ENCODE results near the gene LHPP.

Gene LHPP

DNA sequence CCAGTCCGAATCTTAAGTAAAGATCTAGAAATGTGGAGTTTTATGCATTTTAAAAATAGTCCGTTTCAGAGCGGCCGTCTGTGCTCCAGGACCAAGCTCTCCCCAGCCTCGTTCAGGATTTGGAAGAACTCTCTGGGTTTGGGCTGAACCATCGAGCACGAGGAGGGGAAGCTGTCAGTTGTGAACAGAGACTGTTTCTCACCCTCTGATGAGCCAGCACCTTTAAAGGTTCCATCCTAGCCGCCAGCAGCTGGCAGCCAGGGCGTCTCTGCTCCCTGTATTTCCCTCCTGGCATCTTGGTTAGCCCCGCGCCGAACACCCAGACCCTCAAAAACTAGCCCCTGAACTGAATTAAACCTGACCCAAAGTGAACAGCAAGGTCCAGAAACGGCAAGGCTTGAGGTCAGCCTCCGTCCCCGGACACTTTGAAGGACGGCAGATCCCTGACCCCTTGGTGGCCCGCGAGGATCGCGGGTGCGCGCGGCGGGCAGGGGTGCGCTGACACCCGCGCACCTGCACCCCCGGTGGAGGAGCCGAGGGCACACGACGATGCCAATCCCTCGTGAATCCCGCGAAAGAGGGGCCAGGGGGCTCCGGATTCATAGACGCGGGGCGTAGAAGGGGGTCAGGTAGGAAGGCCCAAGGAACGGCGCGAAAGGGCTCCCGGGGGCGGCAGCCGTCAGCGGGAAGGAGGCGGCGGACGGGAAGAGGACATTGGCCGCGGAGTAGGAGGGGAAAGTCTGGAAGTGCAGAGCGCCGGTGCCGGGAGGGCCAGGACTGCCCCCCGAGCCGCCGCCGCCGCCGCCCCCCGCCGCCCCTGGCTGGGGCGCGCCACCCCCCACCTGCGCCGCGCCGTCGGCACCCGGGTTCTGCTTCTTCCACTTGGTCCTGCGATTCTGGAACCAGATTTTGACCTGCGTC, 14.5 kb upstream of the LHPP start:
- Histone ChIP-seq H3K4me1 (ENCODE audit: low read depth, poor library complexity, severe bottlenecking) (no peaks in the 10 kb centered on the region), H2AFZ (ENCODE audit: low read depth) (no peak overlapping the region), H3K27me3 (ENCODE audit: insufficient read depth, low read depth) (peaks cover 31% of the 10 kb centered on the region), H3K79me2 (ENCODE audit: insufficient read depth, low read depth) (no peaks in the 10 kb centered on the region), H3K27ac (no peak overlapping the region), H3K4me3 (IDR thresholded peaks at IDR 0.05; ENCODE audit: insufficient read depth, low read depth, low read length) (no peak overlapping the region), H3K9ac (no peak overlapping the region), H3K36me3 (ENCODE audit: insufficient read depth) (no peaks in the 10 kb centered on the region), H4K20me1 (ENCODE audit: insufficient read depth) (no peaks in the 10 kb centered on the region), H3K4me2 (no peak overlapping the region)
- TF ChIP-seq, protein P1, sequence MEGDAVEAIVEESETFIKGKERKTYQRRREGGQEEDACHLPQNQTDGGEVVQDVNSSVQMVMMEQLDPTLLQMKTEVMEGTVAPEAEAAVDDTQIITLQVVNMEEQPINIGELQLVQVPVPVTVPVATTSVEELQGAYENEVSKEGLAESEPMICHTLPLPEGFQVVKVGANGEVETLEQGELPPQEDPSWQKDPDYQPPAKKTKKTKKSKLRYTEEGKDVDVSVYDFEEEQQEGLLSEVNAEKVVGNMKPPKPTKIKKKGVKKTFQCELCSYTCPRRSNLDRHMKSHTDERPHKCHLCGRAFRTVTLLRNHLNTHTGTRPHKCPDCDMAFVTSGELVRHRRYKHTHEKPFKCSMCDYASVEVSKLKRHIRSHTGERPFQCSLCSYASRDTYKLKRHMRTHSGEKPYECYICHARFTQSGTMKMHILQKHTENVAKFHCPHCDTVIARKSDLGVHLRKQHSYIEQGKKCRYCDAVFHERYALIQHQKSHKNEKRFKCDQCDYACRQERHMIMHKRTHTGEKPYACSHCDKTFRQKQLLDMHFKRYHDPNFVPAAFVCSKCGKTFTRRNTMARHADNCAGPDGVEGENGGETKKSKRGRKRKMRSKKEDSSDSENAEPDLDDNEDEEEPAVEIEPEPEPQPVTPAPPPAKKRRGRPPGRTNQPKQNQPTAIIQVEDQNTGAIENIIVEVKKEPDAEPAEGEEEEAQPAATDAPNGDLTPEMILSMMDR (conservative IDR thresholded peaks at IDR 0.05; ENCODE audit: low read depth, low read length), result no peak

DNA sequence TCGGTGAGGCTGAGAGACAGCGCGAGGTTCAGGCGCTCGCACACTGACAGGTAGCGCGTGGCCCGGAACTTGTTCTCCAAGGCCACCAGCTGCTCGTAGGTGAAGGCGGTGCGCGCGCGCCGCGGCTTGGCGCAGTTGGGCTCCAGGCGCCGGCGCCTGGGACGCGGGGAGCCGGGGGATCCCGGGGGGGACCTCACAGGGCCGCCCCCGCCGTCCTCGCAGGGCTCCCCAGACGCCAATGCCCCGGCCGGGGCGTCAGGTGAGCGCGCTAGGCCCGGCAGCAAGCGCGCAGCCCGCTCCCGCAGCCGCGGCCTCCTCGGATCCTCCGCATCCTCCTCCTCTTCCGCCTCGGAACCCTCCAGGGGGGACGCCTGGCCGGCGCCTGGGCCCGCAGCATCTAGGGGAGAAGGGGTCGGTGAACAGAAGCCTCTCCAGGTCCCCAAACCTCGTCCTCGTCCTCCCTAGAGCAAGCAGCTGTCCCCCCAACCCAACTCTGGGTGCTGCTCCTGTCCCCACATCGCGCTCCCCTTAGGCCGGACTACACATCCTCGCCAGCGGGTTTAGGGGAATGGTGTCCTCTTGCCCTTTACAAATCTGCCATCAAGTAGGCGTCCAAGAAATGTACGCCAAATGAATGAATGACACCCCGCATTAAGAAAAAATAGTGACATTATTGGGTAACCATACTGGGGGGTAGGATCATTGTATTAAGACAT, 13.7 kb upstream of the LHPP start:
- Histone ChIP-seq H3K79me2 (ENCODE audit: insufficient read depth, low read depth) (no peaks in the 10 kb centered on the region), H3K36me3 (ENCODE audit: insufficient read depth) (no peaks in the 10 kb centered on the region), H3K4me3 (IDR thresholded peaks at IDR 0.05; ENCODE audit: insufficient read depth, low read depth, low read length) (no peak overlapping the region), H3K4me1 (ENCODE audit: low read depth, poor library complexity, severe bottlenecking) (no peaks in the 10 kb centered on the region), H3K4me2 (no peak overlapping the region), H2AFZ (ENCODE audit: low read depth) (no peak overlapping the region), H3K27me3 (ENCODE audit: insufficient read depth, low read depth) (peaks cover 31% of the 10 kb centered on the region), H4K20me1 (ENCODE audit: insufficient read depth) (no peaks in the 10 kb centered on the region), H3K9ac (no peak overlapping the region), H3K27ac (no peak overlapping the region)
- TF ChIP-seq, protein P1 (conservative IDR thresholded peaks at IDR 0.05; ENCODE audit: low read depth, low read length), result no peak

DNA sequence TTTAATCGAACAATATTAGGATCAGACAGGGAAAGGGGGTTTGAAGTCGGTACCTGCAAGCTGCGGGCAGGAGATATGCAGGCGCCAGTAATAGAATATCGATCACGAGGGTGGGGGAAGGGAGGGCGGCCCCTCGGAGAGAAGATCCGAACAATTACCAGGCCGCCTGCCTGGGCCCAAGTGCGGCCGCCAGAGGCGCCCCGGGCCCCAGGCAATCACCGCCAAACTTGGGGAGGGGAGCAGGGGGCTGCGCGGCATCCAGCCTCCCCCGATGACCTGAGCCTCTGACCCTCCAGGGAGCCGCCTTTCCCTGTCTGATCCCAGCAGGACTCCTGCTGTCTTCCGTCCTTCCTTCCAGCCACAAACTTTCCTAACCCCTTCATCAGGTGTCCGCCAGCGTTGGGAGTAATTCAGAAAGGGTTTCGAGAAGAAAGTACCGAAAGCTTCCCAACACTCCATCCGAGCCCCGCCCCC, 12.9 kb upstream of the LHPP start:
- Histone ChIP-seq H3K36me3 (ENCODE audit: insufficient read depth) (no peaks in the 10 kb centered on the region), H3K27me3 (ENCODE audit: insufficient read depth, low read depth) (peaks cover 31% of the 10 kb centered on the region), H3K79me2 (ENCODE audit: insufficient read depth, low read depth) (no peaks in the 10 kb centered on the region), H3K4me2 (0 out of 2 replicates have a peak overlapping the region, but pooled peaks have one; percentile 9), H3K9ac (no peak overlapping the region), H3K4me3 (IDR thresholded peaks at IDR 0.05; ENCODE audit: insufficient read depth, low read depth, low read length) (no peak overlapping the region), H2AFZ (ENCODE audit: low read depth) (no peak overlapping the region), H3K4me1 (ENCODE audit: low read depth, poor library complexity, severe bottlenecking) (no peaks in the 10 kb centered on the region), H4K20me1 (ENCODE audit: insufficient read depth) (no peaks in the 10 kb centered on the region), H3K27ac (no peak overlapping the region)
- TF ChIP-seq, protein P1 (conservative IDR thresholded peaks at IDR 0.05; ENCODE audit: low read depth, low read length), result no peak

- H3K4me1 ChIP-seq (ENCODE audit: low read depth, poor library complexity, severe bottlenecking), result no peaks in the 10 kb centered on the region
- no peaks in the 10 kb centered on the region for H3K36me3 ChIP-seq (ENCODE audit: insufficient read depth)
- no peaks in the 10 kb centered on the region for H4K20me1 ChIP-seq (ENCODE audit: insufficient read depth)
- peaks cover 31% of the 10 kb centered on the region for H3K27me3 ChIP-seq (ENCODE audit: insufficient read depth, low read depth)
- no peak overlapping the region for H3K9ac ChIP-seq
- no peak overlapping the region for H2AFZ ChIP-seq (ENCODE audit: low read depth)
- no peaks in the 10 kb centered on the region for H3K79me2 ChIP-seq (ENCODE audit: insufficient read depth, low read depth)
- no peak overlapping the region for H3K27ac ChIP-seq
- H3K4me3 ChIP-seq (IDR thresholded peaks at IDR 0.05; ENCODE audit: insufficient read depth, low read depth, low read length), result no peak overlapping the region
- TF ChIP-seq, protein P1 (conservative IDR thresholded peaks at IDR 0.05; ENCODE audit: low read depth, low read length), result no peak
- H3K4me2 ChIP-seq, result 0 out of 2 replicates have a peak overlapping the region, but pooled peaks have one; percentile 9
Measured at GRCh38 chr10:124449170-124450011, 12.2 kb upstream of the LHPP start.
